ENCODE measurements around the gene ANK2. TPM values are rescaled to one million over a fixed set of nuclear protein-coding genes. Genes with fewer than 3 reads are reported as not detected.
A peak's percentile ranks its signal among the peaks of the same experiment; 100 is the strongest.

ANK2 gene
- total RNA-seq, 1 experiment from 2014 or later, result 5.6 TPM

DNA sequence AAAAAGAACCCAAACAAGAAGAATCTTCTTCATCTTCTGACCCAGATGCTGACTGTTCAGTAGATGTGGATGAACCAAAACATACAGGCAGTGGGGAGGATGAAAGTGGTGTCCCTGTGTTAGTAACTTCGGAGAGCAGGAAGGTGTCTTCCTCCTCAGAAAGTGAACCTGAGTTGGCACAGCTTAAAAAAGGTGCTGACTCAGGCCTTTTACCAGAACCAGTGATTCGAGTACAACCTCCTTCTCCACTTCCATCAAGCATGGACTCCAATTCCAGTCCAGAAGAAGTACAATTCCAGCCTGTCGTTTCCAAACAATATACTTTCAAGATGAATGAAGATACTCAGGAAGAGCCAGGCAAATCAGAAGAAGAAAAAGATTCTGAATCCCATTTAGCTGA is 307.0 kb downstream of the ANK2 start:
- no peaks in the 10 kb centered on the region for H3K36me3 ChIP-seq (ENCODE audit: control insufficient read depth in 1 of 2, insufficient read depth in 2 of 2, low read length in 2 of 2)
- RAD21 ChIA-PET (ENCODE audit: low non-redundant PET in 1 of 2, low total read pairs in 2 of 2, uncharacterized antibody in 2 of 2, unreplicated experiment in 2 of 2), result interaction anchor here in 1 of 2 experiments (0.6 kb wide), 1 partner anchor 57 kb away, joined by 4 read pairs; no protein-coding TSS in a partner anchor
- H3K9me3 ChIP-seq (ENCODE audit: control insufficient read depth in 1 of 2, insufficient read depth in 1 of 2, low read depth in 1 of 2, low read length in 2 of 2), result no peaks in the 10 kb centered on the region
- H3K9me2 ChIP-seq (ENCODE audit: insufficient read depth), result no peaks in the 10 kb centered on the region
- intact Hi-C loops (cut with micrococcal nuclease), result no loop called here
- peaks cover 40% of the 10 kb centered on the region for H3K27me3 ChIP-seq (ENCODE audit: insufficient read depth, low read length)
- H4K20me1 ChIP-seq (ENCODE audit: insufficient read depth), result no peaks in the 10 kb centered on the region
- no peaks in the 10 kb centered on the region for H3K79me2 ChIP-seq (ENCODE audit: insufficient read depth, low read length)
- H3K27ac ChIP-seq (ENCODE audit: low read depth, low read length), result no peak overlapping the region
- TF ChIP-seq, protein P1, sequence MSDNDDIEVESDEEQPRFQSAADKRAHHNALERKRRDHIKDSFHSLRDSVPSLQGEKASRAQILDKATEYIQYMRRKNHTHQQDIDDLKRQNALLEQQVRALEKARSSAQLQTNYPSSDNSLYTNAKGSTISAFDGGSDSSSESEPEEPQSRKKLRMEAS (IDR thresholded peaks at IDR 0.05), result no peak; the same call in 1 of the 2 replicates
- TF ChIP-seq POLR2A (IDR thresholded peaks at IDR 0.05; ENCODE audit: borderline replicate concordance, extremely low read depth, insufficient read depth, insufficient read length), result no peak
- TF ChIP-seq POLR2AphosphoS5 (IDR thresholded peaks at IDR 0.05; ENCODE audit: low read depth, low read length), result no peak
- no peak for TF ChIP-seq YY1 (IDR thresholded peaks at IDR 0.05; ENCODE audit: extremely low read depth, insufficient replicate concordance, low read depth, low read length)
- no peak for TF ChIP-seq JUND (IDR thresholded peaks at IDR 0.05)
- TF ChIP-seq ZNF274 (IDR thresholded peaks at IDR 0.05; ENCODE audit: low read depth, low read length), result no peak
- no peak for TF ChIP-seq FOSL1 (IDR thresholded peaks at IDR 0.05; ENCODE audit: low read depth)
- TF ChIP-seq SP1 (IDR thresholded peaks at IDR 0.05; ENCODE audit: low read depth), result no peak
- no peak for TF ChIP-seq ZFX (IDR thresholded peaks at IDR 0.05)
- TF ChIP-seq SRF (IDR thresholded peaks at IDR 0.05; ENCODE audit: low read depth), result no peak
- TF ChIP-seq, protein P2, sequence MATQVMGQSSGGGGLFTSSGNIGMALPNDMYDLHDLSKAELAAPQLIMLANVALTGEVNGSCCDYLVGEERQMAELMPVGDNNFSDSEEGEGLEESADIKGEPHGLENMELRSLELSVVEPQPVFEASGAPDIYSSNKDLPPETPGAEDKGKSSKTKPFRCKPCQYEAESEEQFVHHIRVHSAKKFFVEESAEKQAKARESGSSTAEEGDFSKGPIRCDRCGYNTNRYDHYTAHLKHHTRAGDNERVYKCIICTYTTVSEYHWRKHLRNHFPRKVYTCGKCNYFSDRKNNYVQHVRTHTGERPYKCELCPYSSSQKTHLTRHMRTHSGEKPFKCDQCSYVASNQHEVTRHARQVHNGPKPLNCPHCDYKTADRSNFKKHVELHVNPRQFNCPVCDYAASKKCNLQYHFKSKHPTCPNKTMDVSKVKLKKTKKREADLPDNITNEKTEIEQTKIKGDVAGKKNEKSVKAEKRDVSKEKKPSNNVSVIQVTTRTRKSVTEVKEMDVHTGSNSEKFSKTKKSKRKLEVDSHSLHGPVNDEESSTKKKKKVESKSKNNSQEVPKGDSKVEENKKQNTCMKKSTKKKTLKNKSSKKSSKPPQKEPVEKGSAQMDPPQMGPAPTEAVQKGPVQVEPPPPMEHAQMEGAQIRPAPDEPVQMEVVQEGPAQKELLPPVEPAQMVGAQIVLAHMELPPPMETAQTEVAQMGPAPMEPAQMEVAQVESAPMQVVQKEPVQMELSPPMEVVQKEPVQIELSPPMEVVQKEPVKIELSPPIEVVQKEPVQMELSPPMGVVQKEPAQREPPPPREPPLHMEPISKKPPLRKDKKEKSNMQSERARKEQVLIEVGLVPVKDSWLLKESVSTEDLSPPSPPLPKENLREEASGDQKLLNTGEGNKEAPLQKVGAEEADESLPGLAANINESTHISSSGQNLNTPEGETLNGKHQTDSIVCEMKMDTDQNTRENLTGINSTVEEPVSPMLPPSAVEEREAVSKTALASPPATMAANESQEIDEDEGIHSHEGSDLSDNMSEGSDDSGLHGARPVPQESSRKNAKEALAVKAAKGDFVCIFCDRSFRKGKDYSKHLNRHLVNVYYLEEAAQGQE (IDR thresholded peaks at IDR 0.05; ENCODE audit: low read depth), result no peak
- TF ChIP-seq EGR1 (IDR thresholded peaks at IDR 0.05; ENCODE audit: low read depth), result no peak
- no peak for TF ChIP-seq ELF1 (IDR thresholded peaks at IDR 0.05; ENCODE audit: borderline replicate concordance, low read depth)
- no peak for TF ChIP-seq RAD21 (IDR thresholded peaks at IDR 0.05; ENCODE audit: low read depth)
- TF ChIP-seq EZH2phosphoT487 (IDR thresholded peaks at IDR 0.05; ENCODE audit: borderline replicate concordance), result no peak
- TF ChIP-seq, protein P3, sequence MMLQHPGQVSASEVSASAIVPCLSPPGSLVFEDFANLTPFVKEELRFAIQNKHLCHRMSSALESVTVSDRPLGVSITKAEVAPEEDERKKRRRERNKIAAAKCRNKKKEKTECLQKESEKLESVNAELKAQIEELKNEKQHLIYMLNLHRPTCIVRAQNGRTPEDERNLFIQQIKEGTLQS (IDR thresholded peaks at IDR 0.05), result no peak
- no peak for DNase-seq (ENCODE audit: low read depth, low spot score)
- no peak overlapping the region for H3K9ac ChIP-seq (ENCODE audit: low read length)
- BruUV-seq (replicated peaks), result no TSS peak
- H3K4me3 ChIP-seq (replicated peaks in 1 of 2; ENCODE audit: low read depth in 1 of 2, low read length in 2 of 2), result peak overlapping the region in 1 of 2 experiments; percentile 46; a peak in 1 of 4 replicates
- POLR2A ChIA-PET, result no interaction called here
- CTCF ChIA-PET, result no interaction called here
- peaks cover 13 to 22% of the 10 kb centered on the region in 2 experiments for H3K4me1 ChIP-seq (ENCODE audit: control insufficient read depth in 1 of 2, insufficient read depth in 2 of 2, low read length in 2 of 2)
- no peak for ATAC-seq
- peak overlapping the region; percentile 72 for H3K4me2 ChIP-seq (ENCODE audit: low read length)
- H2AFZ ChIP-seq (ENCODE audit: low read depth, low read length, poor library complexity, severe bottlenecking), result no peak overlapping the region
